HG03135 (cell line): ENCODE results near the gene TMEM126B.
A peak's percentile ranks its signal among the peaks of the same experiment; 100 is the strongest.
"Not testable (repeated sequence)": the region's sequence is repeated elsewhere in the genome, so short reads cannot be mapped to it uniquely, and the experiment has no call there.

Experiments
- ATAC-seq: cut with Tn5 transposase; IDR thresholded peaks from one replicate; pipeline ENCODE4 v1.9.1; 2021; ENCODE audit warnings: mild to moderate bottlenecking, moderate library complexity; ENCODE audit not compliant: unreplicated experiment

The TMEM126B gene

GRCh38 chr11:85647078-85647477 is 18.7 kb downstream of the TMEM126B start:
- ATAC-seq, result no peak

GRCh38 chr11:85647604-85648299 is 19.4 kb downstream of the TMEM126B start, which contains the start of gene TMEM126A:
TSS of gene TMEM126A (plus strand) at chr11:85647967. CDS start at chr11:85650256, 2,289 bp downstream.
- peak; percentile 99 for ATAC-seq

GRCh38 chr11:85651118-85651517 is 22.7 kb downstream of the TMEM126B start:
- no peak for ATAC-seq

GRCh38 chr11:85652786-85653447 is 24.5 kb downstream of the TMEM126B start:
- no peak for ATAC-seq

GRCh38 chr11:85654343-85654742 is 25.9 kb downstream of the TMEM126B start:
- not testable (repeated sequence) for ATAC-seq

GRCh38 chr11:85656777-85657176 is 28.4 kb downstream of the TMEM126B start:
- ATAC-seq, result no peak

GRCh38 chr11:85658180-85658579 is 29.8 kb downstream of the TMEM126B start:
- no peak for ATAC-seq

- ATAC-seq, result no peak
These were observed 33.7 kb downstream of the TMEM126B start for GRCh38 chr11:85661972-85662664.

GRCh38 chr11:85663080-85663752 is 34.8 kb downstream of the TMEM126B start:
- ATAC-seq, result no peak

- peak; percentile 78 for ATAC-seq
These were observed 35.6 kb downstream of the TMEM126B start for GRCh38 chr11:85663753-85664614.

- peak; percentile 87 for ATAC-seq
These were observed 36.5 kb downstream of the TMEM126B start, which contains the start of gene CREBZF for GRCh38 chr11:85664615-85665481. TSS of gene CREBZF (minus strand) at chr11:85665129. CDS start at chr11:85664875, 254 bp downstream.

GRCh38 chr11:85665733-85666132 is 37.3 kb downstream of the TMEM126B start:
- ATAC-seq, result no peak

GRCh38 chr11:85666687-85667086 is 38.3 kb downstream of the TMEM126B start:
- ATAC-seq, result no peak

- no peak for ATAC-seq
These were observed 39.8 kb downstream of the TMEM126B start for GRCh38 chr11:85668157-85668556.

GRCh38 chr11:85670949-85671663 is 42.7 kb downstream of the TMEM126B start:
- not testable (repeated sequence) for ATAC-seq

- no peak for ATAC-seq
These were observed 43.9 kb downstream of the TMEM126B start for GRCh38 chr11:85672105-85672902.

GRCh38 chr11:85673393-85673792 is 45.0 kb downstream of the TMEM126B start:
- no peak for ATAC-seq

- no peak for ATAC-seq
These were observed 51.2 kb downstream of the TMEM126B start for GRCh38 chr11:85679576-85679975.
